ENCODE results near the gene SRP68.

Gene SRP68

DNA sequence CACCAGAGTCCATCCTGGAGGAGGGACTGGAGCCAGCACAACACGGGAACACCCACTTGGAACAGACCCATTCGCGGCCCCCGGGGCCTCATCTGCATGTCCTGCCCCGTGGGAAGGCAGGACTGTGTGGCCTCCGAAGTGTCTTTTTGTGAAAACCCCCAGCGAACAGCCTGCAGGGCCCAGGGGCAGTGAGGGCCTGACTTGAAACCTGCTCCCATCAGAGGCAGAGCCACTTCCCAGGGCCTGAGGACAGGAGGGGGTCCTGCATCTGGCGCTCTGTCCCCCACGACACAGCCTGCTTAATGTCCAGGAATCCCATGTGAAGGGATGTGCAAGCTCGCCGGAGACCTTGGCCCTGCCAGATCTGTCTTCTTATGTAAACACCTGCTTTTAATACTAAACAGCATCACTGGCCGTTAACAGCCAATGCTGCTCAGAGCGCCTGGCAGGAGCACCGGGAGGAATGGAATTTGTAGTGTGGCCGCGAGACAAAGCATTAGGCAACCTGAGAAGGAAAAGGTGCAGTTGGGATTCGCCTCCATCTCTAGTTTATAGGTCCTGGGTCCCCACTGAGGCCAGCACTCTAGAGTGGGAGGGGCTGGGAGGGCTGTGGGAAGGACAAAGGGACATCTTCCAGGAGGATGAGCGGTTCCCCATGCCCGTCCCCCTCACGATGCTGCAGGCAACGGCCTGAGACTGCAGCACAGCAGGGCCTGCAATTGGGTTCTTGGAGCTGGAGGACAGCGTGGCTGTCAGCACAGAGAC, 35.6 kb downstream of the SRP68 start:
- DNase-seq (no peak), ATAC-seq (replicated peaks) (no peak)
- Mint-ChIP-seq H3K36me3 (ENCODE audit: insufficient read depth) (peaks cover 27% of the 10 kb centered on the region), H3K9me3 (no peaks in the 10 kb centered on the region), H3K4me3 (no peak overlapping the region), H3K4me1 (ENCODE audit: low read depth in 2 of 2) (no peaks in the 10 kb centered on the region), H3K27ac (peak overlapping the region in 1 of 2 donors; percentile 26), H3K27me3 (no peaks in the 10 kb centered on the region)

DNA sequence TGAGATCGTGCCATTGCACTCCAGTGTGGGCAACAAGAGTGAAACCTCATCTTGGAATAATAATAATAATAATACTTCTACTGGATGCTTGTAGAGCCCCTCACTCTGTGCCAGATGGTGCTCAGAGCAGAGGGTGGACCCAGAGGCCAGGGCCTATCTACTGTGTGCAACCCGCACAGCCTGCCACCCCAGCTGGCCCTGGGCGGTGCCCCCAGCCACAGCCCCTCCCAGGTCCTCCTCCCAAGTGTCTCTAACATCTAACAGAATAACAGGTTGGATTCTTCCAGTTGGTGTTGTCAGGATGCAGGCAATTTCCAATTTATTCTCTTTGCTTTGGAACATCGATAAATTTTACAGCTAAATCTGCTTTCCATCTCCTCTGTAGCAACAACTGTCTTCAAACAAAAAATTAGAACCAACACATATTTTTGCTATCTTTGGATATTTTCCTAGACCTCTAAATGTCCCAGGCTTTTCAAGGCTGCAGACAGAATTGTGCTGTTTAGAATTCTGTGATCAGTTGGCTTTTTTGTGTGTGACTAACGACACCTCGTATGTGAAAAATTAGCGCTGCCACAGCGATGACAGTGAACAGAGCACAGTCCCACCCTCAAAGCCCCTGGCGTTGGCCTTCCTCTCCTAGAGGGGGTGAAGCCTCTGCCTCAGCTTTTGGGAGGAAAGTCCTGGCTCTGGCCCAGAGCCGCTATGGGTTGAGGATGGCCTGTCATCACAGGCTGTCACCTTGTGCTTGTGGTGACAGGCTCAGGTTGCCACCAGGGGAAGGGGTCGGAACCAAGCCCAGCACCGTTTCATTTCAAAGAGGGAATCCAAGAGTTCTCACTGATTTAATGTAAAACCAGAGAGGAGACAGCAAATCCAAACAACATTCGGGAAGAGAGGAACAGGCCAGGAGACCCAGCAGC, 37.6 kb downstream of the SRP68 start:
- H3K36me3 Mint-ChIP-seq (ENCODE audit: insufficient read depth), result peaks cover 13% of the 10 kb centered on the region
- no peaks in the 10 kb centered on the region for H3K9me3 Mint-ChIP-seq
- no peak overlapping the region for H3K4me3 Mint-ChIP-seq
- H3K27me3 Mint-ChIP-seq, result no peaks in the 10 kb centered on the region
- H3K27ac Mint-ChIP-seq, result no peak overlapping the region
- no peak for ATAC-seq (replicated peaks)
- peaks cover 2 to 4% of the 10 kb centered on the region in 2 donors for H3K4me1 Mint-ChIP-seq (ENCODE audit: low read depth in 2 of 2)
- DNase-seq, result no peak

DNA sequence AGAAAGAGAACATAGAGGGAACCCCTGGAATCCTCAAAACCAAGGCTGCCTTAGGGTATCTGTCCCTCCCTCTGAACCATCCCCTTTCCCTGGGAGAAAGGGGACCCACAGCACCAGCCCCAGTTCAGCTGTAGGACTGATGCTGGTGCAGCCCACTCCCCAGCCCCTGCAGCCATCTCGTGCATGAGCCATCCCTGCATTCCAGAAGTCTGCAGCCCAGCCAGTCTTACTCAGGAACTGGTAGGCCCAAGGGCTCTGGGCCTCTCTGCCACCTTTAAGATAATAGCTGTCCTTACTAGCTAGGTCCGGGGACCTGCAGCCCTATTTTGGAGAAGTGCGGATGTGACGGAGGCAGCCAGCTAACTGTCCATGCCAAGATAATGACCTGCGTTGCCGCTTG, 39.2 kb downstream of the SRP68 start:
- H3K27me3 Mint-ChIP-seq, result no peaks in the 10 kb centered on the region
- peak overlapping the region in 1 of 2 donors; percentile 53 for H3K27ac Mint-ChIP-seq
- no peaks in the 10 kb centered on the region for H3K36me3 Mint-ChIP-seq (ENCODE audit: insufficient read depth)
- no peaks in the 10 kb centered on the region for H3K9me3 Mint-ChIP-seq
- no peak overlapping the region for H3K4me3 Mint-ChIP-seq
- no peak for DNase-seq
- peaks cover 8 to 13% of the 10 kb centered on the region in 2 donors for H3K4me1 Mint-ChIP-seq (ENCODE audit: low read depth in 2 of 2)
- no peak for ATAC-seq (replicated peaks)

DNA sequence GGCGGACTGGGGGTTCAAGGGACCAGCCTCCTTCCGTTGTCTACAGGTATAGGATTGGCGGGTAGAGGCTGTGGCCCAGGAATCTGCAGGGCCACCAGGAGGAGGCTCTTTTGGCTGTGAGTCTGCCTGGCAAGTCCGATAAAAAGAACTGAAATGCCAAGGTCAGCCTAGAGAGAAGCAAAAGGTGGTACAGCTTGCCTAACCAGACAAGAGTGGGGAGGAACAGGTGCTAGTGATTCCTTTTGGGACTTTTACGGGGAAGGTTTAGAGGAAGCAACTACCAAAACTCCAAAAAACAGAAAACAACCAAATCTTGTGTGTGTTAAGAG, 39.6 kb downstream of the SRP68 start:
- Mint-ChIP-seq H3K9me3 (no peaks in the 10 kb centered on the region), H3K4me3 (no peak overlapping the region), H3K27me3 (no peaks in the 10 kb centered on the region), H3K4me1 (ENCODE audit: low read depth in 2 of 2) (peaks cover 8 to 13% of the 10 kb centered on the region in 2 donors), H3K36me3 (ENCODE audit: insufficient read depth) (no peaks in the 10 kb centered on the region), H3K27ac (no peak overlapping the region)
- ATAC-seq (replicated peaks) (no peak), DNase-seq (no peak)

DNA sequence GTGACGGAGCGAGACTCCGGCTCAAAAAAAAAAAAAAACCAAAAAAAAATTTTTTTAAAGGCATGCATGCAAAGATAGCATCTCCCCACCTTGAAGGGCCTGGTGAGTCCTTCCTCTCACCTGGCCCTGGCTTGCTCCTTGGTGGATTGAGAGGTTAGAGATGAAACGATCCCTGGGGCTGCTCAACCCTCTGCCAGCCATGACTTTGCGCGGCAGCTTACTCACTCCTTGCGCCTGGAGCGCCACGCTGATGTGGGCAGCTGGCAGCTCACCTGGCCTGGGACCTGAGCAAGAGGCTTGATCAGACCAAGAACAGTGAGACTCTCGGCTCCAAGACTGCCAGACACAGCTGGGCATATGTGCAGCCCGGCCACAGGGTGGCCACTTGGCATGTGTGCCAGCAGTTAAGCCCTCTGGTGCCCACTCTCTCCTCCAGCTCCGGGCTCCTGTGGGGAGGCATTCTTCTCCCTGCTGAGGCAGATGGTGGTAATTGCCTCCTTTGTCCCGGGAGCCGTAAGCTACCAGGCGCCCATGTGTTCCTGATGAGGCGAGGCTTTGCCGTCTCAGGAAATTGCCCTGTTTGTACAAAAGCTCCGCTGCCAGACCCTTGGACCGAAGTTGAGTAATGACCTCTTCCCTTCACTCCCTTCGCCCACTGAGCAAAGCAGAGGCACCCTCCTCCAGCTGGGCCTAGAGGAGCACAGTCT, 40.1 kb downstream of the SRP68 start:
- Mint-ChIP-seq H3K4me1 (ENCODE audit: low read depth in 2 of 2) (peaks cover 8 to 13% of the 10 kb centered on the region in 2 donors), H3K27ac (no peak overlapping the region), H3K4me3 (no peak overlapping the region), H3K36me3 (ENCODE audit: insufficient read depth) (no peaks in the 10 kb centered on the region), H3K9me3 (no peaks in the 10 kb centered on the region), H3K27me3 (no peaks in the 10 kb centered on the region)
- DNase-seq (no peak), ATAC-seq (replicated peaks) (no peak)

DNA sequence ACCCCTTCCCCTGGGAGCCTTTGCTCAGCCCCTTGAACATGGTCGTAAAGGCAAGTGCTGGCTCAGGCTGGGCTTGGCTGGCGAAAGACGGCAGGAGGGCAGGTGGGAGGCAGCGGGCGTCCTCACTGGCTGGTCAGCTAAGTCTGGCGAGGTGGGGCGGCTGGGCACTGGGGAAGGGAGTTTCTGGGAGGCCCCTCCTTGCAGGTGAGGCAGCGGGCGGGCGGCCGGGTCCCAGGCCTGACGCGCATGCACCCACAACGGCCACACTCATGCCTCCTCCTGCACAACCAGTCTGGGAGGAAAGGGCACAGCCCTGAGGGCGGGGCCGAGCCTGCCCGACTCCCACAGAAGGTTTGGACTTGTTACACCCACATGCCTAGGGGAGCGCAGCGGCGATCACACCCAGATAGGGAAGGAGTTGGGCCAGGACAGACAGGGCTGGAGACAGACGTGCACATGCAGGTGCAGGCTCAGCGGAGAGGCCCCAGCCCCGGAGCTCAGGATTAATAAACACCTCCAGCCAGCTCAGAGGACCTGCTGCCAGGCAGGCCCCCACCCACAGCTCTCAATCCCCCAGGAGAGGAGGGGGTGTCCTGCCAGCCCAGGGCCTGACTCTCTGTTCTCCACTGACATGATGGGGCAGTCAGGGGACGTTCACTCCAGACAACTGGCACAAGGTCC, 45.0 kb downstream of the SRP68 start, which contains the start of gene EVPL:
Gene EVPL, minus strand, starts transcription at position 148 of the 681 bp plus-strand sequence. Its CDS starts 108 bp downstream, at position 40.
- Mint-ChIP-seq H3K4me3 (no peak within 1 kb of the TSS), H3K4me1 (ENCODE audit: low read depth in 2 of 2) (peaks cover 8 to 13% of the 10 kb centered on the region in 2 donors), H3K27me3 (no peaks in the 10 kb centered on the region), H3K27ac (peak within 1 kb of the TSS in 1 of 2 donors; percentile 19), H3K36me3 (ENCODE audit: insufficient read depth) (no peaks in the 10 kb centered on the region), H3K9me3 (no peaks in the 10 kb centered on the region)
- no peak for DNase-seq
- ATAC-seq (replicated peaks), result no peak

DNA sequence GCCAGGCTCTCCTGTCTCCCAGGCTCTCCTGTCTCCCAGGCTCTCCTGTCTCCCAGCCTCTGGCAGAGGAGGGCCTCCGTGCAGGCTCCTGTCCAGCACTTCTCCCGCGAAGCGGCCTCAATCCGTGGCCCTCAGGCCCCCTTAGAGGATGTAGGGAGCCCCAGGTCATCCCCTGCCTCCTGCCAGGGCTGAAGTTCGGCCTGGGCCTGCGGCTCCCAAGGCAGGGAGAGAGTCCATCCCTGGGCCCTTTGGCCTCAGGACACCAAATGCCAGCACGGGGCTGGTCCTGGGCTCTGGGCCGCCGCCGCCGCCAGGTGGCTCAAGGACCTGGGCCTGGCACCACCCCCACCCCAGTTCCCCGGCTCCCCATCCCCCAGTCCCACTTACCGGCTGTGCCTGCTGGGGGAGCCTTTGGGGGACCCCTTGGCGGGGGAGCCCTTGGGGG, 45.6 kb downstream of the SRP68 start:
- no peaks in the 10 kb centered on the region for H3K27me3 Mint-ChIP-seq
- peaks cover 8 to 13% of the 10 kb centered on the region in 2 donors for H3K4me1 Mint-ChIP-seq (ENCODE audit: low read depth in 2 of 2)
- no peaks in the 10 kb centered on the region for H3K9me3 Mint-ChIP-seq
- no peak for ATAC-seq (replicated peaks)
- no peaks in the 10 kb centered on the region for H3K36me3 Mint-ChIP-seq (ENCODE audit: insufficient read depth)
- no peak overlapping the region for H3K4me3 Mint-ChIP-seq
- DNase-seq, result no peak
- H3K27ac Mint-ChIP-seq, result peak overlapping the region in 1 of 2 donors; percentile 19

DNA sequence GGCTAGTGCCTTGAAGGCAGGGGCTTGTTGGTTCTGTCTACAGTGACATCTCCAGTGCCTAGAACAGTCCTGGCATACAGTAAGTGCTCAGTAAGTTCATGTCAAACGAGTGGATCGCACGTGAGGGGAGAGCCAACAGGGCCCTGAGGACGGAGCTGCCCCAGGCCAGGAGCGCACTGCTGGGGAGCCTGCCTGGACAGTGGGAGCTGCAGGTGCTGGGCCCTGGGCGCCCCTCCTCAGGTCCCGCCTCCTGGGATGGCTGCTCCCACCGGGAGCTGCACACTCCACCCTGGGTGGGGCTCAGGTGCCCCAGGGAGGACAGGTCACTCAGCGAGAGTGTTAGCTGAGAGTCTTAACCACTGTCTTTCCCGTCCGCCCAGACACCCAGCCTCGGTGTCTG, 47.0 kb downstream of the SRP68 start:
- DNase-seq (no peak), ATAC-seq (replicated peaks) (no peak)
- H3K36me3 Mint-ChIP-seq (ENCODE audit: insufficient read depth), result no peaks in the 10 kb centered on the region

DNA sequence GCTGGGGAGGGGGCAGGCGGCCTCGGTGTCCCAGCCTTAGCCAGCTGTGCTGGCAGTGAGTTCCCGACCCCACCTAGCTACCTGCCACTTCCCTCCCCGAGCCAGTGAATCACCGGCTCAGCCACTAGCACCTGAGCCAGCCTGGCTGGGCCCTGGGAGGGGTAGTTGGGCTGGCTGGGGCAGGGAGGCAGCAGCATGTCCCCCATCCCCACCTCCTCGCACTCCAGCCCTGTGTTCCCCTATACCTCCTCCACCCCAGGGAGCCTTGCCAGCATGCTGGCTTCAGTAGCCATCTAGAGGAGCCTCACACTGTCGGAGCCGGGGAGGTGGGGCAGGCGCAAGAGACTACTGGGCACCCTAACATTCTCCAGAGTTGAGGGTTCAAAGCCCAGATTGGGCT, 48.0 kb downstream of the SRP68 start:
- Mint-ChIP-seq H3K4me3 (no peak overlapping the region), H3K9me3 (no peaks in the 10 kb centered on the region), H3K27ac (peak overlapping the region in 1 of 2 donors; percentile 17), H3K27me3 (no peaks in the 10 kb centered on the region), H3K4me1 (ENCODE audit: low read depth in 2 of 2) (peaks cover 3 to 6% of the 10 kb centered on the region in 2 donors), H3K36me3 (ENCODE audit: insufficient read depth) (no peaks in the 10 kb centered on the region)
- ATAC-seq (replicated peaks) (no peak), DNase-seq (no peak)

More for the DNA sequence above, 47.0 kb downstream of the SRP68 start:
- peak overlapping the region in 1 of 2 donors; percentile 17 for H3K27ac Mint-ChIP-seq
- peaks cover 8 to 13% of the 10 kb centered on the region in 2 donors for H3K4me1 Mint-ChIP-seq (ENCODE audit: low read depth in 2 of 2)
- no peak overlapping the region for H3K4me3 Mint-ChIP-seq
- H3K9me3 Mint-ChIP-seq, result no peaks in the 10 kb centered on the region
- no peaks in the 10 kb centered on the region for H3K27me3 Mint-ChIP-seq

DNA sequence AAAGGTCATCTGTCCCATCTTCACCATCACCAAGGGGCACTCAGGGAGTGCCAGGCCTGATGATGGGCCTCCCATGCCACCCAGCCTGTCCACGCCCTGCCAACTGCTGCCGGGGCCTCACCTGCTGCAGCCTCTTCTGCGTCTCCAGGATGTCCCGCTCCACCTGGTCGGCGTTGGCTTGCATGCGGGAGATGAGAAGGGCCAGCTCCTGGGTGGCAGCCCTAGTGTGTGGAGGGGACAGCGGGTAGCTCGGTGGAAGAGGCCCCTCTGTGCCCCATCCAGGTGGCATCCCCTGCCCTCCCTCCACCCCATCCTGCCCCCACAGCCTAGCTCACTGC, 48.4 kb downstream of the SRP68 start:
- ATAC-seq (replicated peaks) (no peak), DNase-seq (no peak)
- H3K27ac Mint-ChIP-seq, result no peak overlapping the region
- no peak overlapping the region for H3K4me3 Mint-ChIP-seq
- H3K27me3 Mint-ChIP-seq, result no peaks in the 10 kb centered on the region
- H3K4me1 Mint-ChIP-seq (ENCODE audit: low read depth in 2 of 2), result peaks cover 0 to 1% of the 10 kb centered on the region in 2 donors
- no peaks in the 10 kb centered on the region for H3K36me3 Mint-ChIP-seq (ENCODE audit: insufficient read depth)
- H3K9me3 Mint-ChIP-seq, result no peaks in the 10 kb centered on the region

DNA sequence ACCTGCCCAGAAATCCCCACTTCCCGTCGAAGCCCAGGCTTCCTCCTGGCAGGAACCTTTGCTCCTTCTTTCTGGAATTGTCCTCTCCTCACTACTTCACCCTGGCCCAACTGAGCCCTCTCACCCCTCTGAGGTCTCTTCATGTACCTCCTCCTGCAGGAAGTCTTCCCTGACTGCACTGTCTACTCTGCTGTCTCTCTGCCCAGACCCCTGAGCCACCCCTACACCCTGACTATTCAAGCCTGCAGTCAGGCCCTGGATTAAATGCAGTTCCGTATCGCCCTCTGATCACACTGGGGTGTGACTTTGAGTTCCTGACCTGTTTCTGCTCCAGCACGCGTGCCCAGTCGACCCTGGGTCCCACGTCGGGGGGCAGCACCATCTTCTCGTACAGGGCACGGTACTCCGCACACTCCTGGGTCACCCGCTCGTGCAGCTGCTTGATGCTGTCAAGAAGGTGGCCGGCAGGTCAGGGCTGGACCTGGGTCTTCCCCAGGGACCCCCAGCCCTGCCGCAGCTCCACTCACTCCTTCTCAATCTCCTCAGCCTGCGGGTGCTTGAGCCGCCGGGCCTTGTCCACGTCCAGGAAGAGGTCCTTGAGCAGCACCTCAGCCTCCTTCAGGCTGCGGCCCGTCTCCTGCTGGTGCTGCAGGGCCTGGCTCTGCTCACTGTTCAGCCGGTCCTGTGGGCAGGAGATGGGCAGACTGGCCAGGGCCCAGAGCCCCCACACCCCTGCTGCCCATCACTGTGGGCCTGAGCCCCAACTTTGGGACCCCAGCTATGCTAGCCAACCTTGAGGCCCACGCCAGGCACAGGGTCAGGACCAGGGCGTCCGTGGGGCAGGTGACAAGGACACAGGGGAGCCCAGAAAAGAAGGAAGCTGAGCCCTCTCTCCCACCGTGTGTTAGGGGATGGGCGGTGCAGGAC, 49.1 kb downstream of the SRP68 start:
- DNase-seq (no peak), ATAC-seq (replicated peaks) (no peak)
- no peaks in the 10 kb centered on the region for H3K4me1 Mint-ChIP-seq (ENCODE audit: low read depth in 2 of 2)
- no peaks in the 10 kb centered on the region for H3K9me3 Mint-ChIP-seq
- H3K4me3 Mint-ChIP-seq, result no peak overlapping the region
- H3K27ac Mint-ChIP-seq, result peak overlapping the region in 1 of 2 donors; percentile 10
- H3K36me3 Mint-ChIP-seq (ENCODE audit: insufficient read depth), result no peaks in the 10 kb centered on the region
- no peaks in the 10 kb centered on the region for H3K27me3 Mint-ChIP-seq

DNA sequence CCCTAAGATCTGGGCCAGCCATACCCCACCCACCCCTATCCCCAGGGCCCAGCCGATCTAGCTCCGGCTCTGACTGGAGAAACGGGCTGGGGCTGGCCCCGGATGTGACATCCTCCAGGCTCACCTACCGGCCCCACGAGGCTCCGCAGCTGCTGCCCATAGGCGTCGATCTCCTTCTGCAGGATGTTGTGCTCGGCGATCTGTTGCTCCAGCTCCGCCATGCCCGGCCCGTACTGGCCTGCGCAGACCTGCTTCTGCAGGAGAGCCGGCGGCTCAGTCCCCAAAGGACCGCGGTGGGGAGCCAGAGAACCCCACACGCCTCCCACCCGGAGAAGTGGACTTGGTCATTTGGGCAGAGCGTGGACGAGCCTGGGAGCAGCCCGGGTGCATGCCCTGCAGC, 50.0 kb downstream of the SRP68 start:
- Mint-ChIP-seq H3K4me3 (no peak overlapping the region), H3K36me3 (ENCODE audit: insufficient read depth) (no peaks in the 10 kb centered on the region), H3K27me3 (no peaks in the 10 kb centered on the region), H3K9me3 (no peaks in the 10 kb centered on the region), H3K4me1 (ENCODE audit: low read depth in 2 of 2) (no peaks in the 10 kb centered on the region), H3K27ac (no peak overlapping the region)
- ATAC-seq (replicated peaks), result no peak
- DNase-seq, result no peak

All from effector memory CD8-positive, alpha-beta T cell (primary cell).